Fibroblast of skin of abdomen (primary cell): Measurements from ENCODE around the gene TBC1D3I. TPM values are rescaled to one million over a fixed set of nuclear protein-coding genes. Genes with fewer than 3 reads are reported as not detected.
"Not testable (repeated sequence)": the region's sequence is repeated elsewhere in the genome, so short reads cannot be mapped to it uniquely, and the experiment has no call there.

ENCODE experiments used
- DNase-seq: peaks from one replicate; pipeline ENCODE4 v3.0.0-alpha.2; 2013
- polyA plus RNA-seq, 2 experiments: library from polyadenylated mRNA; unstranded; fragments of 120-200 nt; gene quantifications; one replicate each; pipeline ENCODE4 v1.2.1, GENCODE V29; 2013; ENCODE audit not compliant: insufficient read length in 2 of 2

Gene TBC1D3I
- not detected for polyA plus RNA-seq (2013, experiment 1 of 2; ENCODE audit: insufficient read length)
- 0.26 TPM for polyA plus RNA-seq (2013, experiment 2 of 2; ENCODE audit: insufficient read length)

GRCh38 chr17:36264470-36264869 is at the start of gene TBC1D3I:
Gene TBC1D3I (minus strand): TSS chr17:36264570. CDS start chr17:36262985, 1,585 bp downstream.
- not testable (repeated sequence) for DNase-seq

GRCh38 chr17:36295161-36295560 is 30.8 kb upstream of the TBC1D3I start:
- DNase-seq, result not testable (repeated sequence)

- DNase-seq, result not testable (repeated sequence)
These were observed 25.7 kb upstream of the TBC1D3I start for GRCh38 chr17:36289965-36290612.

- DNase-seq, result not testable (repeated sequence)
These were observed 19.8 kb upstream of the TBC1D3I start for GRCh38 chr17:36284219-36284618.

GRCh38 chr17:36283256-36283655 is 18.9 kb upstream of the TBC1D3I start:
- not testable (repeated sequence) for DNase-seq

- not testable (repeated sequence) for DNase-seq
These were observed 22.3 kb downstream of the TBC1D3I start for GRCh38 chr17:36242046-36242445.

GRCh38 chr17:36229644-36230043 is 34.7 kb downstream of the TBC1D3I start:
- not testable (repeated sequence) for DNase-seq

GRCh38 chr17:36222967-36223366 is 41.4 kb downstream of the TBC1D3I start:
- DNase-seq, result not testable (repeated sequence)

GRCh38 chr17:36221581-36222100 is 42.7 kb downstream of the TBC1D3I start:
- not testable (repeated sequence) for DNase-seq

GRCh38 chr17:36220737-36221580 is 43.4 kb downstream of the TBC1D3I start:
- DNase-seq, result not testable (repeated sequence)

GRCh38 chr17:36219556-36219955 is 44.8 kb downstream of the TBC1D3I start:
- DNase-seq, result not testable (repeated sequence)

- not testable (repeated sequence) for DNase-seq
These were observed 48.7 kb downstream of the TBC1D3I start for GRCh38 chr17:36215406-36216308.

GRCh38 chr17:36214918-36215317 is 49.5 kb downstream of the TBC1D3I start:
- DNase-seq, result no peak

GRCh38 chr17:36213695-36214094 is 50.7 kb downstream of the TBC1D3I start:
- no peak for DNase-seq

- no peak for DNase-seq
These were observed 51.4 kb downstream of the TBC1D3I start for GRCh38 chr17:36212966-36213365.

- no peak for DNase-seq
These were observed 52.1 kb downstream of the TBC1D3I start for GRCh38 chr17:36212272-36212605.

- DNase-seq, result not testable (repeated sequence)
These were observed 52.7 kb downstream of the TBC1D3I start for GRCh38 chr17:36211484-36212271.

- not testable (repeated sequence) for DNase-seq
These were observed 53.7 kb downstream of the TBC1D3I start, which contains the start of gene CCL4L2 for GRCh38 chr17:36210439-36211211. Gene CCL4L2 (plus strand): TSS chr17:36211063.

GRCh38 chr17:36209575-36209974 is 54.8 kb downstream of the TBC1D3I start:
- no peak for DNase-seq

- DNase-seq, result not testable (repeated sequence)
These were observed 57.0 kb downstream of the TBC1D3I start for GRCh38 chr17:36207383-36207782.

- not testable (repeated sequence) for DNase-seq
These were observed 57.9 kb downstream of the TBC1D3I start for GRCh38 chr17:36206486-36206821.
